Large intestine (tissue), 3 donors: Measurements from ENCODE around the gene PIGBOS1. TPM values are rescaled to one million over a fixed set of nuclear protein-coding genes. Genes with fewer than 3 reads are reported as not detected.

Experiments
- DNase-seq, 2 donors: peaks; one replicate each; pipeline versions ENCODE4 v3.0.0 to v3.0.0-alpha.2; 2013
- H3K27ac ChIP-seq: one replicate; pipeline ENCODE4 v1.5.1; 2013; ENCODE audit warnings: low read length
- H3K27me3 ChIP-seq: 2 replicates; pipeline ENCODE4 v1.6.1; 2013; ENCODE audit warnings: low read length; ENCODE audit not compliant: control insufficient read depth, insufficient read depth
- H3K36me3 ChIP-seq: 2 replicates; pipeline ENCODE4 v1.6.1; 2013; ENCODE audit warnings: low read length; ENCODE audit not compliant: control insufficient read depth, insufficient read depth
- H3K4me1 ChIP-seq: one replicate; pipeline ENCODE4 v1.6.1; 2013; ENCODE audit warnings: low read length; ENCODE audit not compliant: control insufficient read depth, insufficient read depth
- H3K4me3 ChIP-seq: one replicate; pipeline ENCODE4 v1.5.1; 2013; ENCODE audit warnings: low read length
- H3K9me3 ChIP-seq: one replicate; pipeline ENCODE4 v1.6.1; 2013; ENCODE audit warnings: mild to moderate bottlenecking, low read depth, low read length, moderate library complexity; ENCODE audit not compliant: control insufficient read depth
- WGBS: methylation state at CpG from one replicate; pipeline ENCODE4 v1.1.5; 2013; ENCODE audit warnings: low lambda C conversion rate; ENCODE audit not compliant: insufficient coverage; 5-methylcytosine and 5-hydroxymethylcytosine counted together
- polyA plus RNA-seq: library from polyadenylated mRNA; unstranded; fragments of 120-200 nt; gene quantifications from one replicate; pipeline ENCODE4 v1.2.1, GENCODE V29; 2013

PIGBOS1 gene
- polyA plus RNA-seq, 1 donor = 17.6 TPM

DNA sequence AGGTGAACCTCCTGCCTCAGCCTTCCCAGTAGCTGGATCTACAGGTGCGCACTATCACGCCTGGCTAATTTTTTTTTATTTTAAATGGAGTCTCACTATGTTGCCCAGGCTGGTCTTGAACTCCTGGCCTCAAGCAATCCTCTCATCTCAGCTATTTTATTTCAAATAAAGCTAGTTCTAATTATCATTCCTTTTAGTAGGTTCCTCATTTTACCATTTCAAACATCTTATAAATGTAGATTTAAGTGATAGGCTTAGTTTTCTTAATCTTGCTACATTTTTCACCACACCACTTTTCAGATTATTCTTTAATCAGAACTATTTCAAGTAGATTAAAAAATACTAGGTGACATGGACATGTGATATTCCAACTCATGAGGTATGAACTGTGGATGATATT, 30.4 kb upstream of the PIGBOS1 start:
- Histone ChIP-seq H3K27me3 (no peaks in the 10 kb centered on the region), H3K36me3 (peaks cover 7% of the 10 kb centered on the region), H3K4me3 (no peak overlapping the region), H3K9me3 (no peaks in the 10 kb centered on the region), H3K27ac (no peak overlapping the region), H3K4me1 (no peaks in the 10 kb centered on the region)
- whole genome bisulfite sequencing = no CpG with 5 or more reads among the region's 2 CpGs
- DNase-seq = no peak

DNA sequence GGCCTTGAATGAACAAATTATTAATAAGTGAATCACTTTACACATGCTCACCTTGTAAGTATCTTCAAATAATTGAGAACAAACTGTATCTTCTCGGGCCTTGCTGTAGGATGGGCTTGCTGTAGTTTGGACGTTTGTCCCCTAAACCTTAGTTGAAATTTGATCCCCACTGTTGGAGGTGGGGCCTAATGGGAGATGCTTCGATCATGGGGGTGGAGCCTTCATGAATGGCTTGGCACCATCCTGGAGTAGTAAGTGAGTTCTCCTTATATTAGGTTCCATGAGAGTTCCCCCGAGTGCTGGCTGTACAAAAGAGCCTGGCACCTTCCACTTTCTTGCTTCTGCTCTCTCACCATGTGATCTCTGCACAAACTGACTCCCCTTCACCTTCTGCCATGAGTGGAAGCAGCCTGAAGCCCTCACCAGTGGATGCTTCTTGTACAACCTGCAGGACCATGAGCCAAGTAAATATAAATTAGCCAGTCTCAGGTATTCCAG, 29.4 kb upstream of the PIGBOS1 start:
- no peaks in the 10 kb centered on the region for H3K27me3 ChIP-seq
- no peak overlapping the region for H3K27ac ChIP-seq
- no peaks in the 10 kb centered on the region for H3K4me1 ChIP-seq
- peaks cover 7% of the 10 kb centered on the region for H3K36me3 ChIP-seq
- no CpG with 5 or more reads among the region's 4 CpGs for WGBS
- H3K9me3 ChIP-seq = no peaks in the 10 kb centered on the region
- H3K4me3 ChIP-seq = no peak overlapping the region
- no peak for DNase-seq

DNA sequence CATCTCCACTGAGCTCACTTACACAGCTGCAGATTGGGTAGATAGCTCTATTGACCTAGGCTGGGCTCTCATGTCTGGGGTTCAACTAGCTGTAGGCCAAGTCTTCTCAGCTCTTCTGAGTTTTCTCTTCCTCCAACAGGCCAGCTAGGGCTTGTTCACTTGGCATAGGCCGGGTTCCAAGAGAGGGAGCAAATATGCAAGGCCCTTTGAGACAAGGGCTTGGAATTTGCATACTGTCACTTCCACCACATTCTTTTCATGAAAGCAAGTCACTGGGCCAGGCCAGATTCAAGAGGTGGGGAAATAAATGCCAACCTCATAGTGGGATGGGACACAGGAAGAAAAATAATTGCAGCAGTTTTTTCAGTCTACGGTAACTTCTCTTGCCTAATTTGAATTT, 25.3 kb upstream of the PIGBOS1 start:
- no peak for DNase-seq
- Histone ChIP-seq H3K27ac (no peak overlapping the region), H3K9me3 (no peaks in the 10 kb centered on the region), H3K36me3 (peaks cover 5% of the 10 kb centered on the region), H3K4me3 (no peak overlapping the region), H3K27me3 (no peaks in the 10 kb centered on the region), H3K4me1 (no peaks in the 10 kb centered on the region)
- no CpG with 5 or more reads among the region's 2 CpGs for WGBS

DNA sequence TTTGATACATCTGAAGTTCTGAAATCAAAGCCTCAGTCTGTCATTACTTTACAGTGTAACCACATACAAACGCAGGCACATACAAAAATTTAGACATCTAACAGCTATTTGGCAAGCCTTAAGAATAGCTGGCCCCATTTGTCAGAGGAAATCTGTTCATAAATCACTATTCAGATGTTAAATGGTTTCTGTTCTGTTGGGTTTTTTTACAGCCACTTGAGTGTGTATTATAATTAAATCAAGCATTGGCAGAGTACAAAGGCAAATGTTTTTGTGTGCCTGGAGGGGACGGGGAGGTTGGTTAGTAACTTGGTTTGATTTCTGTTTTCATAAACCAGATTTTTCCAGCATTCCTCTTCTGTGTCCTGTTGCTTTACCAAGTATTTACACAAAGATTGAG, 24.2 kb upstream of the PIGBOS1 start:
- Histone ChIP-seq H3K4me1 (no peaks in the 10 kb centered on the region), H3K4me3 (no peak overlapping the region), H3K27ac (no peak overlapping the region), H3K27me3 (no peaks in the 10 kb centered on the region), H3K9me3 (no peaks in the 10 kb centered on the region), H3K36me3 (peaks cover 3% of the 10 kb centered on the region)
- DNase-seq = no peak
- no CpG with 5 or more reads among the region's 2 CpGs for WGBS

DNA sequence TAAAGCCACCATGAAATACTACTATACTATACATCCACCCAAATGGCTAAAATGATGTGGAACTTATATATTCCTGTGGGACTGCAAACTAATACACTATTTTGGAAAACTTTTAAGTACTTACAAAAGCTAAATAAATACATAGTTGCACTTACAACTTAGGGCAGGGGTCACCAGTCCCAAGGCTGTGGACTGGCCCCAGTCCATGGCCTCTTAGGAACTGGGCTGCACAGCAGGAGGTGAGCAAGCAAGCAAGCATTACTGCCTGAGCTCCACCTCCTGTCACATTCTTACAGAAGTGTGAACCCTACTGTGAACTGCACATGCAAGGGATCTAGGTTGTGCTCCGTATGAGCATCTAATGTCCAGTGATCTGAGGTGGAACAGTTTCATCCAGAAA, 18.2 kb upstream of the PIGBOS1 start:
- H3K9me3 ChIP-seq = no peaks in the 10 kb centered on the region
- DNase-seq = no peak
- no peaks in the 10 kb centered on the region for H3K27me3 ChIP-seq
- H3K36me3 ChIP-seq = peaks cover 11% of the 10 kb centered on the region
- WGBS = no CpG with 5 or more reads among the region's 1 CpG
- no peak overlapping the region for H3K27ac ChIP-seq
- no peaks in the 10 kb centered on the region for H3K4me1 ChIP-seq
- H3K4me3 ChIP-seq = no peak overlapping the region

DNA sequence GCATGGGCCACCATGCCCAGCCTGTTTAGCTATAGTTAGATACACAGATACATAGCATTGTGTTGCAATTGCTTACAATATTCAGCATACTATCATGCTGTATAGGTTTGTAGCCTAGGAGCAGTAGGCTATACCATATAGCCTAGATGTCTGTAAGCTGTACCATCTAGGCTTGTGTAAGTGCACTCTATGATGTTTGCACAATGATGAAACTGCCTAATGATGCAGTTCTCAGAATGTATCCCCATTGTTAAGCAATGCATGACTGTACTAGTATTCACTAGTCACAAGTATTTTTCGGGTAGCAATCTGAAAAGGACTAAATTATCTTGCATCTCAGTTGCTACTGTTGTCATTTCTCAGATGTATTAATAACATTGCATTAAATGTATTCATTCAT, 16.1 kb upstream of the PIGBOS1 start:
- 100% methylated on average over 1 of the region's 1 CpG for WGBS
- peaks cover 17% of the 10 kb centered on the region for H3K36me3 ChIP-seq
- no peaks in the 10 kb centered on the region for H3K4me1 ChIP-seq
- no peaks in the 10 kb centered on the region for H3K9me3 ChIP-seq
- no peaks in the 10 kb centered on the region for H3K27me3 ChIP-seq
- no peak overlapping the region for H3K27ac ChIP-seq
- DNase-seq = no peak
- no peak overlapping the region for H3K4me3 ChIP-seq

DNA sequence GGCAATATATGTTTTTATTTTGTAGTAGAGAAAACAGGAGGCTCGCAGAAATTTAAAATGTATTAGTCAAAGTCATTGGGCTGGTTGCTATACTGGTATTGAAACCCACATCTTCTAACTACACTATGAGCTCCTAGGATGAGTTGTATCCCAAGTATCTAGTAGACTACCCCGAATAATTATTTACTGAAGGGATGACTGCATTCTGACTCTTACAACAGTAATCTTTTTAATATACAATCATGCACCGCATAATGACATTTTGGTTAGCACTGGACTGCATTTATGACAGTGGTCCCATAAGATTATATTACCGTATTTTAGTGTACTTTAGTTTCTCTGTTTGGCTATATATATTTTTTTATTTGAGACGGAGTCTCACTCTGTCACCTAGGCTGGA, 15.4 kb upstream of the PIGBOS1 start:
- H3K9me3 ChIP-seq = no peaks in the 10 kb centered on the region
- DNase-seq = no peak
- no peaks in the 10 kb centered on the region for H3K4me1 ChIP-seq
- H3K27ac ChIP-seq = no peak overlapping the region
- WGBS = 100% methylated on average over 2 of the region's 5 CpGs
- H3K27me3 ChIP-seq = no peaks in the 10 kb centered on the region
- no peak overlapping the region for H3K4me3 ChIP-seq
- peaks cover 17% of the 10 kb centered on the region for H3K36me3 ChIP-seq

DNA sequence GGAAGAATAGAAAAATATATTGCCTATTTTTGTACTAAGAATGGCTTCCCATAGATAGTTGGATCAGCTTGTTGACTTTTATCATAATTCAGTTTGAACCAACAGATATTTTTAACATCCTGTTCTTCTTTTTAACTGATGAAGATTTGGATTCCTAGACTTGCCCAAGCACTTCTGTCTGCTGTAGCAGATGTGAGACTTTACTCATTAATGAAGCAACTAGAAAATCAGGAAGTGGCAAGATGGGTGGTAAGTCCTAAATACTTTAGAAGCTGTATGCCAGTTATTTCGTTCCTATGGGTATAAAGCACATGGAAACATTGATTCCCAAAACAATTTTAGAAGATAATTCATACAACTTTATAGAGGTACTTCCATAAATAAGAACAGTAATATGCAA, 8.5 kb upstream of the PIGBOS1 start:
- H3K27me3 ChIP-seq = no peaks in the 10 kb centered on the region
- no peaks in the 10 kb centered on the region for H3K9me3 ChIP-seq
- WGBS = no CpG with 5 or more reads among the region's 1 CpG
- no peaks in the 10 kb centered on the region for H3K4me1 ChIP-seq
- H3K36me3 ChIP-seq = peaks cover 15% of the 10 kb centered on the region
- no peak for DNase-seq
- H3K4me3 ChIP-seq = no peak overlapping the region
- no peak overlapping the region for H3K27ac ChIP-seq

DNA sequence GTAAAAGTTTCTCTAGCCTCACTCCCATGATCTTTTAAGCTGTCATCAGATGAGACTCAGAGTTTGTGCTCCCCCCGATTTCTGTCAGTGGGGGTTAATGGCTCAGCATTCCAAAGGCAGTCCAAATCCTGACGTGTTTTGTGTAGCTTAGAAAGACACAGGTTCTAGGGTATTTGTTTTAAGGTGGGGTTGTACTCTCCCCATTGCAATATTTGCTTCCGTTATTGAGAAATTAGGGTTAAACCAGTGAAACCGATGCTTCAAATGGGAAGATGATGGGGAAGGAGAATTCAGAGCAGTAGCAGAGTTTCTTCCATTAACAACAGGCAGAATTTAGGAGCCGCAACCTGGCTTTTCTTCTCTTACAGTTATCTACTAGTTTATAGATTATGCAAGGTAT, 3.5 kb upstream of the PIGBOS1 start:
- H3K27ac ChIP-seq = no peak overlapping the region
- peaks cover 2% of the 10 kb centered on the region for H3K4me1 ChIP-seq
- no peak for DNase-seq
- no CpG with 5 or more reads among the region's 5 CpGs for WGBS
- no peaks in the 10 kb centered on the region for H3K9me3 ChIP-seq
- no peak overlapping the region for H3K4me3 ChIP-seq
- no peaks in the 10 kb centered on the region for H3K27me3 ChIP-seq
- peaks cover 4% of the 10 kb centered on the region for H3K36me3 ChIP-seq

DNA sequence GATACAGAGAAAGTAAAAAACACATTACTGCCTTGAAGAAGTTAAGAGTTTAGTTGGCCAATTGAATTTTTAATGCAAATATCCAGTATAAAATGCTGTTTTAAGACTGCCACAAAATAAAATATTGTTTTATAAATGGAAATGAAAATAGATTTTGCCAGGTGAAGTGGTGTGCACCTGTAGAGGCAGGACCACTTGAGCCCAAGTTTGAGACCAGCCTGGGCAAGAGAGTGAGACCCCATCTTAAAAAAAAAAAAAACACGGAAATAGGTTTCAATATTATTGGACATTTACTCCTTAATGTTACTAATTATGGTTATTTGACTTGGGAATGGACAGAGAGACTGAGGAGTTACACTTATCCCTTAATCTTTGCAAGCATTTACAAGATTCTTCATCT, 2.0 kb upstream of the PIGBOS1 start:
- no CpG with 5 or more reads among the region's 1 CpG for WGBS
- DNase-seq = no peak
- H3K36me3 ChIP-seq = peaks cover 2% of the 10 kb centered on the region
- no peak overlapping the region for H3K27ac ChIP-seq
- peaks cover 2% of the 10 kb centered on the region for H3K4me1 ChIP-seq
- H3K4me3 ChIP-seq = no peak overlapping the region
- H3K9me3 ChIP-seq = no peaks in the 10 kb centered on the region
- no peaks in the 10 kb centered on the region for H3K27me3 ChIP-seq

DNA sequence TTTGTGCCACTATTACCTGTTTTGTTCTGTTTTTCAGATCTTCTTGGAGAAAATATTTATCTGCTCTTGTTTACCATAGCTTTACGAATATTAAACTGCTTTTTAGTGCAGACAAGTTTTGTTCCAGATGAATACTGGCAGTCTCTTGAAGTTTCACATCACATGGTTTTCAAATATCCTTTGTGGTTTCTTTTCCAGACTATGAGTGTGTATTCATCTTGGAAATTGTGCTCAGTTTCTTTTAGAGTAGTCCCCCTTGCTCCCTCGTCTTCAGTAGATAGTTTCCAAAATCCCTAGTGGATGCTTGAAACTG, 1.3 kb upstream of the PIGBOS1 start:
- DNase-seq = no peak
- Histone ChIP-seq H3K36me3 (peaks cover 2% of the 10 kb centered on the region), H3K4me1 (peaks cover 2% of the 10 kb centered on the region), H3K27me3 (no peaks in the 10 kb centered on the region), H3K4me3 (no peak overlapping the region), H3K27ac (no peak overlapping the region), H3K9me3 (no peaks in the 10 kb centered on the region)
- 87% methylated on average over 2 of the region's 2 CpGs for WGBS
